Stimulated activated CD8-positive, alpha-beta memory T cell treated with anti-CD3 and anti-CD28 coated beads, Interleukin-7, amount 100 ng/mL, for 24 hours (primary cell): Measurements from ENCODE around the gene PF4V1.

ENCODE experiments used
- DNase-seq: peaks from one replicate; pipeline ENCODE4 v3.0.0-alpha.2; 2020; ENCODE audit warnings: low read depth

The PF4V1 gene

GRCh38 chr4:73847526-73848182 is 5.4 kb upstream of the PF4V1 start:
- no peak for DNase-seq

- DNase-seq: no peak
Measured at GRCh38 chr4:73848183-73848777, 4.8 kb upstream of the PF4V1 start.

- DNase-seq: no peak
Measured at GRCh38 chr4:73850261-73850970, 2.7 kb upstream of the PF4V1 start.

- DNase-seq: no peak
Measured at GRCh38 chr4:73851293-73851692, 1.8 kb upstream of the PF4V1 start.

GRCh38 chr4:73852771-73853170 is 325 bp upstream of the PF4V1 start:
- no peak for DNase-seq

GRCh38 chr4:73853718-73854473 is 800 bp downstream of the PF4V1 start:
- DNase-seq: no peak

GRCh38 chr4:73855406-73855805 is 2.3 kb downstream of the PF4V1 start:
- DNase-seq: no peak

GRCh38 chr4:73856518-73856917 is 3.4 kb downstream of the PF4V1 start:
- no peak for DNase-seq

GRCh38 chr4:73859614-73860088 is 6.6 kb downstream of the PF4V1 start:
- no peak for DNase-seq

GRCh38 chr4:73860181-73860580 is 7.1 kb downstream of the PF4V1 start:
- DNase-seq: no peak

- no peak for DNase-seq
Measured at GRCh38 chr4:73860917-73861316, 7.8 kb downstream of the PF4V1 start.

GRCh38 chr4:73862322-73862721 is 9.2 kb downstream of the PF4V1 start:
- DNase-seq: no peak

GRCh38 chr4:73864365-73864764 is 11.3 kb downstream of the PF4V1 start:
- no peak for DNase-seq

GRCh38 chr4:73864961-73865360 is 11.9 kb downstream of the PF4V1 start:
- DNase-seq: no peak

GRCh38 chr4:73865431-73866096 is 12.5 kb downstream of the PF4V1 start:
- DNase-seq: no peak

GRCh38 chr4:73866246-73866645 is 13.2 kb downstream of the PF4V1 start:
- no peak for DNase-seq

- DNase-seq: no peak
Measured at GRCh38 chr4:73867783-73868182, 14.7 kb downstream of the PF4V1 start.

GRCh38 chr4:73868206-73869129 is 15.4 kb downstream of the PF4V1 start:
- no peak for DNase-seq

GRCh38 chr4:73869130-73870055 is 16.3 kb downstream of the PF4V1 start, which contains the start of gene CXCL1:
CXCL1 (plus strand) TSS chr4:73869393; CDS start chr4:73869471, 78 bp downstream.
- DNase-seq: no peak

GRCh38 chr4:73870260-73870659 is 17.2 kb downstream of the PF4V1 start:
- no peak for DNase-seq
